NCI-H1436 treated with DMSO at 0.1 percent for 48 hours (cell line): ENCODE measurements around the gene CUL4A.
"Not testable (repeated sequence)": the region's sequence is repeated elsewhere in the genome, so short reads cannot be mapped to it uniquely, and the experiment has no call there.

Source experiments
- DNase-seq: peaks from one replicate; lab custom pipeline; 2025; lab: John Stamatoyannopoulos, UW

CUL4A gene

DNA sequence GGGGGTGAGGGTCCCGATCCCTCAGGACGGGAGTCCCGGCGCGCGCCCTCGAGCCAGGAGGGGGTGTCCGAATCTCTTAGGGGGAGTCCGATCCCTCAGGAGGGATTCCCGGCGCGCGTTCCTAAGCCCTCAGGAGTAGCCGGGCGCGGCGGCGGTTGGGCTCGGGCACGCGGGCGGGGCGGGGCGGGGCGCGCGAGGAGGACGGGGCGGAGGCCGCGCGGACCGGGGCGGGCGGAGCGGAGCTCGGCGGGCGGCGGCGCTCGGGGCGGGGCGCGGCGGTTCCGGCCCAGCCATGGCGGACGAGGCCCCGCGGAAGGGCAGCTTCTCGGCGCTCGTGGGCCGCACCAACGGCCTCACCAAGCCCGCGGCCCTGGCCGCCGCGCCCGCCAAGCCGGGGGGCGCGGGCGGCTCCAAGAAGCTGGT is at the start of gene CUL4A:
Gene CUL4A, plus strand, starts transcription at position 278 of the 423 bp plus-strand sequence. Its CDS starts 15 bp downstream, at position 293.
- no peak for DNase-seq

DNA sequence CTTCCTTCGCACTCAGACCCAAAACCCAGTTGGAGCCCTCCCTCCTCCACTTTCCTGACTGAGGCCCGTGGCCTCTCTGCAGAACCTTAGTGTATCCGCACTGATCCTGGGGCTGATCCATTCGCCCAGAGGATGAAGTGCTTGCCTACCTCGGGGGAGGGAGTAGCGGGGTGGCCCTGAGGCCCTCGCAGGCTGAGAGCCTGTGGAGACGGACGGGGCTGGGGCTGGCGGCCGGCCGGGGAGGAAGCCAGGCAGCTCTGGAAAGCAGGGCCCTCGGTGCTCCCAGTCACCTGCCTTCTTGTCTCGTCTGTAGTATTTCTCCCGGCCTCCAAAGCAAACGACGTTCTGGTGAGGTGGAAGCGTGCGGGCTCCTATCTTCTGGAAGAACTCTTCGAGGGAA is 49.7 kb upstream of the CUL4A start:
- no peak for DNase-seq

DNA sequence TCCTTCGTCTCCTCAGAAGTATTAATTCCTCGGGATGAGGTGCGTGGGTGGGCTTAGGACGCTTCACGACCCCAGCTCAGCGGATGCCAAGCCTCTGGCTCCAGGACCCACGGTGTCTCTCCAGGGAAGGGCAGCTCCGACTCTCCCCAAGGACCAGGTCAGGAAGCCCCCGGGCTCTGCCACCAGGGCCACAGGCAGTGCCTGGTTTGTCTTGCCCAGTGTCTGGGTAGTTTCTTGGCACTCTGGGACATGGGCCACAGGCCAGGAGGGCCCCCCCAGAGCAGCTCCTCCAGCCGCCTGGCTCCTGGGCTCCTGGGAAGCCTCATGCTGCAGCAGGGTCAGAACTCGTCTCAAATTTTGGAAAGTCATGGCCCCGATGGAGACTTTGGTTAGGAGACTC is 48.4 kb upstream of the CUL4A start:
- no peak for DNase-seq

DNA sequence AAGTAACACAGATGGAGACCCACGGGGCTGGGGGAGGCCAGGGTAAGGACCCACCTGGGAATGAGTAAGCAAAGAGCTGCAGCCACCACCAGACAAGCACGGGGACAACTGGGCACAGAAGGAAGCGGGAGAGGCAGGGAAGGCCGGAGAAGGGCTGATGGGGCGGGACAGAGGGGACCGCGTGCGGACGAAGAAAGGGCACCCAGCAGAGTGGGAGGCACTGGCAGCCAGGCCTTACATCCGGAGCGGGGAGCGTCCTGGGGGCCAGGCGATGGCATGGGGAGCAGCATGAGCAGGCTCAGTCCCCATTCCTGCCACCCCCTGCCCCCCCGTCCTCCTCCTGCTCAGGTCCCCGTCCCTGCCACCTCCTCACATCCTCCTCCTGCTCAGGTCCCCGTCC is 48.0 kb upstream of the CUL4A start:
- DNase-seq = no peak

DNA sequence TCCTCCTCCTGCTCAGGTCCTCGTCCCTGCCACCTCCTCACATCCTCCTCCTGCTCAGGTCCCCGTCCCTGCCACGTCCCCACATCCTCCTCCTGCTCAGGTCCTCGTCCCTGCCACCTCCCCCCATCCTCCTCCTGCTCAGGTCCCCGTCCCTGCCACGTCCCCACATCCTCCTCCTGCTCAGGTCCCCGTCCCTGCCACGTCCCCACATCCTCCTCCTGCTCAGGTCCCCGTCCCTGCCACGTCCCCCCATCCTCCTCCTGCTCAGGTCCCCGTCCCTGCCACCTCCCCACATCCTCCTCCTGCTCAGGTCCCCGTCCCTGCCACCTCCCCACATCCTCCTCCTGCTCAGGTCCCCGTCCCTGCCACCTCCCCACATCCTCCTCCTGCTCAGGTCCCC is 47.4 kb upstream of the CUL4A start:
- DNase-seq = not testable (repeated sequence)

DNA sequence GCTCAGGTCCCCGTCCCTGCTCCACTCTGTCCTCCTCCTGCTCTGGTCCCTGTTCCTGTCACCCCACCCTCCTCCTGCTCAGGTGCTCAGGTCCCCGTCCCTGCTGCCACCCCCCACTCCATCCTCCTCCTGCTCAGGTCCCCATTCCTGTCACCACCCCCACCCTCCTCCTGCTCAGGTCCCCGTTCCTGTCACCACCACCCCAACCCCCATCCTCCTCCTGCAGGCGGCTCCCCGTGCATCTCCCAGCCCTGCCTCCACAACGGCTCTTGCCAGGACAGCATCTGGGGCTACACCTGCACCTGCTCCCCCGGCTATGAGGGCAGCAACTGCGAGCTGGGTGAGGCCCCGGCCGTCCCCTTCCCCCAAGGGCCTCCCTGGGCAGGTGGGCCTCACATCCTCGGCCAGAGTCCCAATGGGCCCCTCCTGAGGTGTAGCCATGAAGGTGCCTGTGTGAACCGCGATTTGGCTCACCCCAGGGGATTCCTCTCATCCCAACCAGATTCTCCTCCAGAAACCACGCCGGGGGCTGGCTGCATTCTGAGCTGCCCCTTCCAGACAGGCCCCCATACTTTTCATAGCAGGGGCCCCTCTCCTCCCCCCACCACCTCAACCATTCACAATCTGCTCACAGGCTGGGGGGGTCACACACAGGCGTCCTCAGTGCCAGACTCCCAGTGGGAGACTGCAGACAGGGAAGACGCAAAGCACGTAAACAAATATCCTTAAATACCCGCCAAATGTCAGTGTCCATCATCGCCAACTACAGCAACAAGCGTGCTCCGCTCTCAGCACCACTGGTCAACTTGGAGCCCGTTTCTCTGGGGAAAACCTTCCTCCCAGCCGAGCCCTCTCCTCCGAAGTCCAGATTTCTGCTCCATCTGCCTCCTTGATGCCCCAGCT is 46.4 kb upstream of the CUL4A start:
- DNase-seq = no peak

DNA sequence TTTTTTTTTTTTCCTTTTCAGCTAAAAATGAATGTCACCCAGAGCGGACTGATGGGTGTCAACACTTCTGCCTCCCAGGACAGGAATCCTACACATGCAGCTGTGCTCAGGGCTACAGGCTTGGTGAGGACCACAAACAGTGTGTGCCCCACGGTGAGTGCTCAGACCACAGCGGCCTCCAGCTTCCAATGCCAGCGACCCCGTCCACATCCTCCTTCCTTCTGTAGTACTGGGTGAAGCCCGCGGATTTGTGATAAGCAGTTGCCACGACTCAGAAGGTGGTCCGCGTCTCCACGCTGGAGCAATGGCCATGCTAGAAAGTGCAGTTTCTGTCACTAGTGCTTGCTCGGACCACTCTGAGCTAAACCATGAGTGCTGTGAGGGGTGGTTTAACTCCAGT is 44.9 kb upstream of the CUL4A start:
- no peak for DNase-seq

DNA sequence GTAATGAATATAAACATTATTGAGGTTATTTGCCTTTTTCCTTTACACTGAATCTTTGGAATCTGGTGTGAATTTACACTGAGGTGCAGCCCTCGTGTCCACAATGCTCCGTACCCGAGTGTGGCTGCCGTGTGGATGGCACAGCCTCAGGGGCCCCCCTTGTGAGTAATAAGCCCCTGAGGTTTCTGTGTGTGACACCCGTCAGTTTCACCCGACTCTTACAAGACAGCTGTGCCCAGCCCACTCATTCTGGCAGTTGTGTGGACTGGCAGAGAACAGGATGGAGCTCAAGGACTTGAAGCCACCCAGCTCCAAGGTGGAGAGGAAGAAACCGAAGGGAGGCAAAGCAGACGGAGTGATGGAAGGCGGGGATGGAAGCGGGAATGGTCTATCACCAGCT is 43.1 kb upstream of the CUL4A start:
- DNase-seq = no peak

DNA sequence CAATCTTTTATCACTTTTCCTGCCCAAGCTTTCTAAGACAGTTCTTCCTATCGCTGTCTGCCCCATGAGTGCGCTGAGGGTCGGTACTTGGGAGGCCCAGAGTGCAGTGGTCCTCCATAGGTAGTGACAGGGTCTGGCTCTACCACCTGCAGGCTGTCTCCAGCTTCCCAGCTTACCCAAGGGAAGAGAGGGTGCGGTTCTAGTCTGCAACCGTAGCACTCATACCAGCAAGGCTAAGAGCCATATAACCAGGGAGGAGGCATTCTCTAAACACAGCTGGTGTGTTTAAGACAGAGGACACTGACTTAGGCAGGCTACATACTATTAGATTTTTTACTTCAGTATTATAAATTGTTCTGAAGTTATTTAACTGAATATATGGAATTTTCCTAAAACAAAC is 42.7 kb upstream of the CUL4A start:
- DNase-seq = no peak

DNA sequence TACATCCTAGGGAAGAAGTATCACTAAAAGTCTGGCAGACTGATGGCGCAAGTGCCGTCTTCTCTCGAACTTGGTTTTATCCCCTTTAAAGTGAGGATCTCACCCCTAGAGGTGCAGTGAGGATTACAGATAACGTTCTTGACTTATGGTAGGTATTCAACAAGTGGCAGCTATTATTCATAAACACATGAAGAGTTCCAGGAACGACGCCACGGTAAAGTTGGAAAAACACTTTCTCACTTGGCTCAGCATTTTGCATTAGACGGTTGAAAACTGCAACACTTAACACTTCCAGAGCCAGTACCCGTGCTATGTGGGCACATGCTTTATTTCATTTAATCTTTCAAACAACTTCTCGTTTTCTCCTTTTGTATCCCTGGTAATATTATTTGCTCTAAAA is 42.3 kb upstream of the CUL4A start:
- DNase-seq = no peak

DNA sequence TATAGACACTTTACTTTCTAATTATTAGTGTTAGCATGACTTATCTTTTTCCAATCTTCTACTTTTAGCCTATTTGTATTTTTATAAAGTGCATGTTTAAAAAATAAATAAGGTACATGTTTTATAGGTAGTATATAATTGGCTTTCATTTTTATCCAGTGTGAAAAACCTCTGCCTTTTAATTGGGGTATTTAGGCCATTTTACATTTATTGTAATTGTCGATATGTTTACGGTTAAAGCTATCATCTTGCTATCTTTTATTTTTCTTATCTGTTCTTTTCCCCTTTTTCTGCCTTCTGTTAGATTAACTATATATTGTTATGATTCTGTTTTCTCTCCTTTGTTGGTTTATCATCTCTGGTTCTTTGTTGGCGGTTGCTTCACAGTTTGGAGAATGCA is 41.8 kb upstream of the CUL4A start:
- DNase-seq = no peak

DNA sequence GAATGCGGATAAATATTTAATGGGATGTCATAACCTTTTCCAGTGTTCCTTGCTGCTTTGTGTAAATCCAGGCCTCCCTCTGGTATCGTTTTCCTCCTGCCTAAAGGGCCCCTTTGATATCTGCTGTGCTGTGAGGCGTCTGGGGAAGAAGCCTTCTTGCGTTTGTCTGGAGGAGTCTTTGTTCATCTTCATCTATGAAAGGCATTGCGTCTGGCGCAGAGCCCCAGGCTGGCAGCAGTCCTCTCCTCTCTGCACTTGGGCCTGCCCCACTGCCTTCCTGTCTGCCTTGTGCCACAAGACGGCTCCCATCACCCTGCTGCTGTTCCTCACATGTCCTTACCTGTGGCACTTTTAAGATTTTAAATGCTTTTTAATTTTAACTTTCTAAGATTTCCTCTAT is 41.2 kb upstream of the CUL4A start:
- DNase-seq = no peak

DNA sequence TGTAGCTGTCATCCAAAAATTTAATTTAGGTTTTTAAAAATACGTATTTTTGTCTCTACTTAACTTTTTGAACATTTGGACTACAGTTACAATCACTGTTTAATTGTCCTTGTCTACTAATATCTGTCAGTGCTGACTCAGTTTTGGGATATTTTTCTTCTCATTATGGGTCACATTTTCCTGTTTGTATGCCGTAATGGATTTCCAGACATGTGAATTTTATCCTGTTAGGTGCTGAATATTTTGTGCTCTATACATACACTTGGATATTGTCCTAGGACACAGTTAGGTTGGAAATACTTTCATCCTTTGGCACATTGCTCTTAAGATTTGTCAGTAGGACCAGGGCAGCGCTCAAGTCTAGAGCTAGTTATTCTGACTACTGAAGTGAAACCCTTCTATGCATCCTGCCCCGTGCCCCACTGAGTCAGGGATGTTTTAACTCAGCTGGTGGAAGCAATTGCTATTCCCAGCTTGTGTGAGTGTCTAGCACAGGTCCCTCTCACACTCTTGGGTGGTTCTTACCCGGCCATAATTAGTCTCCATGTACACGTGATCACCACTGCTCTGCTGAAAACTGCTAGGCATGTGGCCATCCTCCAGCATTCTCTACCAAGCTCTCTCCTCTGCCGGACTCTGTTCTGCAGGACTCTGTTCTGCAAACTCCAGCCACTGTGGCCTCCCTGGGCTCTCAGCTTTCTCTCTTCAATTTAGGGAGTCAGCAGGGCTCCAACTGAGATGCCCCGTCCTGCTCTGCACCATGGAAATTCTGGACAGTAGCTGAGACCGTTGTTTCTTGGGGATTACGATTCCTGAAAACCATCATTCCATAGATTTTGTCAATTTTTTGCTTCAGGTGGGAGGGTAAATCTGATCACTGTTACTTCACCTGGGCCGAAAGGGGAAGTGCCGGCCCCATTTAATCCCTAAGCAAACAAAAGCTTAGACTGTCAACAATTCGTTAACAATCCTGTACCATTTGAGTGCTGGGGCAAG is 39.8 kb upstream of the CUL4A start:
- no peak for DNase-seq

DNA sequence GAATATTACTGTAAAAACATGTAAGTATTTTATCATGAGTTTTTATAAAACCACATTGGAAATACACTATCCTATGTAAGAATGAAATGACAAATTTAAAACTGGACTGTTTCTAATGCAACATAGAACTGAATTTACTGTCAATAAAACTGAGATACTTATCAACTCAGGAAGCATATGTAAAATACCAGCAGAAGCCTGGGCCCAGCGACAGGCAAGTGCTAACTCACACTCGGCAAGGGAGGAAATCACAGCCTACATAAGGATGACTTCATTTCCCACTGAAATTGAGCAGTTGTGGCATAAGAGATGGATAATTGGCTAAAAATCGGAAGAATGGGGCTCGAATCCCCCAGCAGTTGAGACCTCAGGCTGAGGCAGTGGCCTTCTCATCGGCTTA is 38.9 kb upstream of the CUL4A start:
- no peak for DNase-seq

DNA sequence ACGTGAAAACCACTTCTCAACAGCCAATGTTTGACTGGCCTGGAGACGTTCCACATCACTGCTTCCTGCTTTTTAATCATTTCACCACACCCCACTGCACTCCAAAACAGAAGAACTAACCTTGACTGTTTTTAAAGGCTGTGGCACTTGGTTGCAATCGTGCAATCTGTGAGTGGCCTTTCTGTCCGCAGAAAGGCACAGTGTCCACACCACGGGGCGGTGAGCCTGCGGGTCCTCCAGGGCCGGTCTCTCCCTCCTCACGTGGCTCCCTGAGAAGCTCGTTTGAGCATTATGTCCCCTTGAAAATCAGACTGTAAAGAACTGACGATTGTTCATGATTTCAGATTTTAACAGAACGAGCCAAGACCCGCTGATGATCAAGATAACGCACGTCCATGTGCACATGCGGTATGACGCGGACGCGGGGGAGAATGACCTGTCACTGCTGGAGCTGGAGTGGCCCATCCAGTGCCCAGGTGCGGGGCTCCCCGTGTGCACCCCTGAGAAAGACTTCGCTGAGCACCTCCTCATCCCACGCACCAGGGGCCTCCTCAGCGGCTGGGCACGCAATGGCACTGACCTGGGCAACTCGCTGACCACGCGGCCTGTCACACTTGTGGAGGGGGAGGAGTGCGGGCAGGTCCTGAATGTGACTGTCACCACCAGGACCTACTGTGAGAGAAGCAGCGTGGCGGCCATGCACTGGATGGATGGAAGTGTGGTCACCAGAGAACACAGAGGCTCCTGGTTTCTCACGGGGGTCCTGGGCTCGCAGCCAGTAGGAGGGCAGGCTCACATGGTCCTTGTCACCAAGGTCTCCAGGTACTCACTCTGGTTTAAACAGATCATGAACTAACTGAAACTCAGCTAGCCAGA is 37.9 kb upstream of the CUL4A start:
- DNase-seq = no peak

DNA sequence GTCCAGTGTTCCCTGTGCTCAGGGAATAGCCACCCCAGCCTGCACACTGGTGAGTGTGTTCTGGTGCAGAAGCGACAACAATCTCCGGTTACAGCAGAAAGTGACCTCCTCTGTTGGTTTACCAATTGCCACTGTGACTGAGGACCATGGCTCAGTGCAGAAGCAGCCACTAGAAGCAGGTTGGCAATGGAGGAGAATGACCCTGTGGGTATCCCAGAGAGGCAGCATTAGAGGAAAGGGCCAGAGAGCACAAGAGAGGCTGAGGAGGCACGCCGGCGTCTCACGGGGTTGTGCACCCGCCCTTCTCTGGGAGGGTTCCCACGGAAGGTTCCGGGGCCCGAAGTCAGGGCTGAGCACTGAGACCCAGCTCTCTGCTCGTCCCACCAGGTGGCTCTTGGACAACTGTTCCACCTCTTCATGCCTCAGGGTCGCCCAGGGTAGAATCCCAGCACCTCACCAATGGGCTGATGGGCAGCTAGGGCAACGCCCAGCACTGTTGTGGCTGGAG is 36.9 kb upstream of the CUL4A start:
- no peak for DNase-seq

DNA sequence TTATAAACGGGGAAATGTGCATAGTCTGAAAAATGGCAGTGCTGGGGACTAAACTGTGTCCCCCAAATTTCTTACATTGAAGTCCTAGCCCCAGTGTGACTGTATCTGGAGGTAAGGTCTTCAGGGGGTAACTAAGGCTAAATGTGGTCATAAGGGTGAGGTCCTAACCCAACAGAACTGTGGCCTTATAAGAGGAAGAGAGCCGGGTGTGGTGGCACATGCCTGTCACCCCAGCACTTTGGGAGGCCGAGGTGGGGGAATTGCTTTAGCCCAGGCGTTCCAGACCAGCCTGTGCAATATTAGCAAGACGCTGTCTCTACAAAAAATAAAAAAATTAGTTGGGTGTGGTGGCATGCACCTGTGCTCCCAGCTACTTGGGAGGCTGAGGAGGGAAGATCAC is 33.1 kb upstream of the CUL4A start:
- DNase-seq = no peak

DNA sequence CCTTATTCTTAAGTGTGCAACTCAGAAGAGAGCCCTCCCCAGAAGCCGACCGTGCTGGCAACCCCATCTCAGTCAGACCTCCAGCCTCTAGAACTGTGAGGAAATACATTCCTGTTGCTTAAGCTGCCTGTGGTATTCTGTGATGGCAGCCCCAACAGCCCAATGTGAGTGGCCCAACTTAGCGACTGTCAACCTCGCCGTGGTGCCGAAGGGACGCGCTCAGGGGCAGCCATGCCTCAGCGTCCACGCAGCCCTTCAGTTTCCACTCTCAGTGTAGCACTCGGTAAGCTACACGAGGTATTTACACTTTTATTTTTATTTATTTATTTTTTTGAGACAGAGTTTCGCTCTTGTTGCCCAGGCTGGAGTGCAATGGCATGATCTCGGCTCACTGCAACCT is 32.6 kb upstream of the CUL4A start:
- no peak for DNase-seq

DNA sequence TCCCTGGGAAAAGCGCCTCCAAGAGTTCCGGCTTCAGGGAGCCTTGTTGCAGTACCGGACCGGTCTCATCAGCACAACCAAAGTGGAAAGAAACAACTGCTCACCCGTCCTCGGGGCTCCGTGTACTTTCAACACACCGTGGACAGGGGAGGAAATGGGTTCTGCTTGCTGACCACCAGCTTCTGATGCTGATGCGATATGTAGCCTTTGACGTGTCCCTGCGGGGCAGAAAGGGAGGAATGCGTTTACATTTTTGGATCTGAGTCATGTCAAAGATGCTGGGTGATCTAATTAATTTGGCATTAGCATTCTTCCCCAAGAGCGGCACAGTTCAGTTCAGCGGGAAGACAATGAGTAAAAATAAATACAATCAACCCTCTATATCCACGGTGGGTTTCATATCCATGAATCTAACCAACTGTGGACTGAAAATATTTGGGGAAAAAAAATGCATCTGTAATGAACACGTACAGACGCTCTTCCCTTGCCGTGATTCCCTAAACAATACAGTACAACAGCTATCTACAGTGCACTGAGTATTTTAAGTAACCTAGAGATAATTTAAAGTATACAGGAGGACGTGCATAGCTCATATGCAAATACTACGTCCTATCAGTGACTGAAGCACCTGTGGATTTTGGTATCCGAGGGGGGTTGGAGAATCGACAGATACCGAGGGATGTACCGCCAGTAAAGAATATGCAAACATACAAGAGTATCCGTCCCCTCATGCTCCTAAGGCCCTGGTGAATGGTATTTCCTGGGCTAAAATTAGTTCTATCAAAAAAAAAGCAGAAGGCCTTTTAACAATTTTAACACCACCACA is 31.1 kb upstream of the CUL4A start:
- DNase-seq = no peak

DNA sequence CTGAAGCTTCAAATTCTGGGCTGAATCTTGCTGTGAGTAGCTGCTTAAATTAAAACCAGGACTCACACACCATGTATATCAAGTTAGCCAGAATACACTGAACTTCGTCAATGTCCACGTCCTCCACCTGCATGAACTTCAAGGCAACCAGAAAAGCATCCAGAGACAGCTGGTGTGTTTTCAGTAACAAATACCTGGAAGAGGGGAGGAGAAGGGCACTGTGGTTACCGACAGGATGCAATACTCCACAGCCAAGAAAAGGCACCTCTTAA is 30.6 kb upstream of the CUL4A start:
- no peak for DNase-seq
